GM12878 (cell line): Measurements from ENCODE around the gene CYP26A1. TPM values are rescaled to one million over a fixed set of nuclear protein-coding genes. Genes with fewer than 3 reads are reported as not detected.

ENCODE experiments used
- ATAC-seq: fragments of 200-7000 bp; cut with Tn5 transposase; 3 replicates; pipeline ENCODE4 v1.9.1; 2020; ENCODE audit warnings: mild to moderate bottlenecking, moderate library complexity
- BruUV-seq: library from RNA; stranded (reverse); fragments of 400-500 nt; replicated peaks from 2 replicates; lab custom pipeline; 2021; lab: Mats Ljungman, UMichigan
- CTCF ChIA-PET: fragments of 300-600 bp; sonication (Branson Sonifier 250); formaldehyde crosslinking; extraction: SDS; loops from one replicate; lab custom pipeline; 2021; ENCODE audit warnings: inconsistent platforms; lab: Yijun Ruan, JAX
- POLR2A ChIA-PET: fragments of 350-600 bp; formaldehyde crosslinking; extraction: SDS; loops from one replicate; lab custom pipeline; 2021; ENCODE audit warnings: inconsistent platforms; lab: Charles Lee
- RAD21 ChIA-PET: fragments of 300-600 bp; sonication (Branson Sonifier 250); formaldehyde crosslinking; loops from one replicate; lab custom pipeline; 2023; ENCODE audit warnings: antibody characterized with exemption; ENCODE audit not compliant: unreplicated experiment; lab: Charles Lee
- SMC1A ChIA-PET: fragments of 300-600 bp; sonication (Branson Sonifier 250); formaldehyde crosslinking; loops from one replicate; lab custom pipeline; 2023; ENCODE audit not compliant: unreplicated experiment, uncharacterized antibody; lab: Charles Lee
- DNase-seq: peaks from one replicate; pipeline ENCODE4 v3.0.0-alpha.2; 2011; ENCODE audit warnings: low read depth, low spot score
- FAIRE-seq: peaks from 3 replicates; lab custom pipeline; 2011; peaks lifted over from hg19 to GRCh38; lab: Jason Lieb, UNC
- H2AFZ ChIP-seq: 2 replicates; pipeline ENCODE4 v1.6.0; 2011; ENCODE audit warnings: low read depth, low read length, control low read depth; ENCODE audit not compliant: control insufficient read depth
- H3K27ac ChIP-seq: 2 replicates; pipeline ENCODE4 v1.5.1; 2011; ENCODE audit warnings: control low read depth; ENCODE audit not compliant: control insufficient read depth, insufficient read depth
- H3K27me3 ChIP-seq, 2 experiments: replicated peaks in 1 of 2; 2 replicates each; pipeline versions ENCODE4 v1.6.0 to v1.6.1; 2011; ENCODE audit warnings: low read length in 1 of 2; ENCODE audit not compliant: control insufficient read depth in 2 of 2, insufficient read depth in 2 of 2
- H3K36me3 ChIP-seq, 2 experiments: 2 replicates each; pipeline ENCODE4 v1.5.1; 2011; ENCODE audit warnings: low read length in 1 of 2; ENCODE audit not compliant: control insufficient read depth in 2 of 2, insufficient read depth in 2 of 2
- H3K4me1 ChIP-seq: 2 replicates; pipeline ENCODE4 v1.6.1; 2011; ENCODE audit warnings: mild to moderate bottlenecking, low read length, moderate library complexity, mixed read lengths; ENCODE audit not compliant: control insufficient read depth, insufficient read depth
- H3K4me2 ChIP-seq: 2 replicates; pipeline ENCODE4 v1.6.0; 2011; ENCODE audit warnings: control low read depth; ENCODE audit not compliant: control insufficient read depth, insufficient read depth
- H3K4me3 ChIP-seq: fragments of 200-600 bp; sonication (generic); 2 replicates; pipeline ENCODE4 v1.5.1; 2016
- H3K79me2 ChIP-seq: 2 replicates; pipeline ENCODE4 v1.6.0; 2011; ENCODE audit warnings: low read length; ENCODE audit not compliant: control insufficient read depth, insufficient read depth
- H3K9ac ChIP-seq: 2 replicates; pipeline ENCODE4 v1.8.0; 2011; ENCODE audit warnings: low read length, control low read depth, mixed read lengths; ENCODE audit not compliant: control insufficient read depth, insufficient read depth
- H3K9me3 ChIP-seq: replicated peaks from 3 replicates; pipeline ENCODE4 v1.5.1; 2011; ENCODE audit warnings: mild to moderate bottlenecking, low read length; ENCODE audit not compliant: control insufficient read depth, insufficient read depth
- H4K20me1 ChIP-seq: 2 replicates; pipeline ENCODE4 v1.6.0; 2011; ENCODE audit not compliant: control insufficient read depth, insufficient read depth
- BMI1 ChIP-seq: fragments of 450-650 bp; IDR thresholded peaks from 2 replicates; pipeline ENCODE4 v1.6.1; 2016; ENCODE audit warnings: mild to moderate bottlenecking, moderate library complexity, borderline replicate concordance
- CHD4 ChIP-seq: fragments of 200-600 bp; sonication (generic); IDR thresholded peaks from 2 replicates; pipeline ENCODE4 v1.6.1; 2016; ENCODE audit warnings: mild to moderate bottlenecking
- EGR1 ChIP-seq, 2 experiments: IDR thresholded peaks; 1 replicate in 1 of 2; 2 replicates in 1 of 2; pipeline ENCODE4 v1.6.1; 2011 to 2012; ENCODE audit warnings: low read depth in 2 of 2, low read length in 2 of 2, borderline replicate concordance in 1 of 2, mild to moderate bottlenecking in 1 of 2, moderate library complexity in 1 of 2
- EZH2 ChIP-seq: IDR thresholded peaks from 2 replicates; pipeline ENCODE4 v1.6.1; 2012; ENCODE audit warnings: low read depth, mild to moderate bottlenecking, control low read depth, inconsistent platforms, low read length, borderline replicate concordance; ENCODE audit not compliant: control insufficient read depth
- HDGF ChIP-seq: fragments of 450-650 bp; IDR thresholded peaks from 2 replicates; pipeline ENCODE4 v1.6.1; 2016; ENCODE audit warnings: antibody characterized with exemption
- IRF5 ChIP-seq: fragments of 450-650 bp; IDR thresholded peaks from 2 replicates; pipeline ENCODE4 v1.6.1; 2017; ENCODE audit warnings: borderline replicate concordance
- KDM1A ChIP-seq: fragments of 200-600 bp; sonication (generic); IDR thresholded peaks from 2 replicates; pipeline ENCODE4 v1.6.1; 2016; ENCODE audit warnings: borderline replicate concordance
- MAX ChIP-seq: IDR thresholded peaks from 2 replicates; pipeline ENCODE4 v1.6.1; 2012; ENCODE audit warnings: low read depth, low read length, improper control_type of control experiment
- MYB ChIP-seq: fragments of 150-350 bp; IDR thresholded peaks from 2 replicates; pipeline ENCODE4 v1.6.1; 2014; ENCODE audit warnings: mild to moderate bottlenecking, low read depth, low read length, borderline replicate concordance
- POLR2AphosphoS5 ChIP-seq: IDR thresholded peaks from 2 replicates; pipeline ENCODE4 v1.6.1; 2011; ENCODE audit warnings: mild to moderate bottlenecking, low read length, inconsistent platforms
- RAD51 ChIP-seq: fragments of 450-650 bp; IDR thresholded peaks from 2 replicates; pipeline ENCODE4 v1.6.1; 2016; ENCODE audit warnings: moderate library complexity, mild to moderate bottlenecking, inconsistent platforms
- RELB ChIP-seq: fragments of 450-650 bp; IDR thresholded peaks from 2 replicates; pipeline ENCODE4 v1.6.1; 2017; ENCODE audit warnings: low read depth, mild to moderate bottlenecking, moderate library complexity
- RFX5 ChIP-seq: IDR thresholded peaks from 2 replicates; pipeline ENCODE4 v1.6.1; 2011; ENCODE audit warnings: low read depth, low read length, improper control_type of control experiment
- RUNX3 ChIP-seq: IDR thresholded peaks from 2 replicates; pipeline ENCODE4 v1.6.1; 2012; ENCODE audit warnings: low read length, inconsistent platforms
- SIN3A ChIP-seq: IDR thresholded peaks from 2 replicates; pipeline ENCODE4 v1.6.1; 2012; ENCODE audit warnings: low read depth, low read length, improper control_type of control experiment
- SIX5 ChIP-seq: IDR thresholded peaks from 2 replicates; pipeline ENCODE4 v1.6.1; 2011; ENCODE audit warnings: mild to moderate bottlenecking, low read depth, low read length, moderate library complexity; ENCODE audit not compliant: severe bottlenecking
- ZNF687 ChIP-seq: fragments of 450-650 bp; IDR thresholded peaks from 2 replicates; pipeline ENCODE4 v1.6.1; 2017; ENCODE audit warnings: mild to moderate bottlenecking, moderate library complexity
- ZZZ3 ChIP-seq: IDR thresholded peaks from 2 replicates; pipeline ENCODE4 v1.6.1; 2011; ENCODE audit warnings: low read depth; ENCODE audit not compliant: control insufficient read depth, insufficient read length
- whole genome bisulfite sequencing: methylation state at CpG from one replicate; pipeline ENCODE4 v1.1.6; 2016; ENCODE audit warnings: low lambda C conversion rate; ENCODE audit not compliant: insufficient replicate concordance, insufficient coverage; ENCODE audit errors: missing lambda C conversion rate; 5-methylcytosine and 5-hydroxymethylcytosine counted together
- in situ Hi-C: fragments of 300-500 bp; cut with MboI; formaldehyde crosslinking; loops from 9 replicates; pipeline ENCODE4 v1.14.3; 2018; ENCODE audit warnings: mixed read lengths
- intact Hi-C: fragments of 100-400 bp; cut with micrococcal nuclease; formaldehyde crosslinking; loops from one replicate; pipeline ENCODE4 v1.14.2; 2022; ENCODE audit not compliant: unreplicated experiment
- polyA plus RNA-seq, 11 experiments: library from polyadenylated mRNA; depleted of rRNA in 4 of 11; unstranded in 6 of 11; stranded (reverse) in 5 of 11; fragments of >200 nt; fragmentation: Nextera tagmentation in 4 of 11; fragmentation: Illumina TruSeq in 1 of 11; extraction: Ambion mirVana in 4 of 11; extraction: Trizol in 1 of 11; gene quantifications; 1 replicate in 1 of 11; 2 replicates in 10 of 11; pipeline versions ENCODE4 v1.2.1 to v1.2.3, GENCODE V29; 2011 to 2016; ENCODE audit warnings: inconsistent platforms in 2 of 11, missing spikeins in 2 of 11, low read depth in 1 of 11
- total RNA-seq, 4 experiments: library from RNA; depleted of rRNA in 3 of 4; stranded (reverse); fragments of >200 nt in 3 of 4; fragmentation: Illumina TruSeq in 1 of 4; extraction: Trizol in 1 of 4; gene quantifications; 2 replicates each; pipeline versions ENCODE4 v1.2.1 to v1.2.3, GENCODE V29; 2013 to 2021

Gene CYP26A1
- total and polyA plus RNA-seq, 10 of the 15 experiments (the other 5 are each of a cell fraction or from before 2014, with no cell fraction given) = not detected

GRCh38 chr10:93054486-93054885 is 19.2 kb upstream of the CYP26A1 start:
- no peaks in the 10 kb centered on the region for H3K9me3 ChIP-seq
- 96% methylated on average over 3 of the region's 3 CpGs for WGBS
- intact Hi-C loops = no loop called here
- DNase-seq (no peak), ATAC-seq (no peak), FAIRE-seq (no peak)
- no peak overlapping the region for H3K9ac ChIP-seq
- in situ Hi-C loops = no loop called here
- H3K79me2 ChIP-seq = no peaks in the 10 kb centered on the region
- no peak overlapping the region for H3K4me2 ChIP-seq
- no TSS peak for BruUV-seq
- ChIA-PET CTCF (interaction anchor here (1.5 kb wide), 1 partner anchor 16 kb away, joined by 5 read pairs; no protein-coding TSS in a partner anchor), RAD21 (no interaction called here), POLR2A (no interaction called here), SMC1A (interaction anchor here (0.9 kb wide), 1 partner anchor 107 kb away, joined by 3 read pairs; no protein-coding TSS in a partner anchor)
- no peak overlapping the region for H2AFZ ChIP-seq
- H3K27ac ChIP-seq = no peak overlapping the region
- TF ChIP-seq IRF5 (no peak), HDGF (no peak), KDM1A (no peak), MAX (no peak), RFX5 (no peak), MYB (no peak), EZH2 (no peak), SIX5 (no peak), BMI1 (no peak), ZZZ3 (no peak), RUNX3 (no peak), POLR2AphosphoS5 (no peak), ZNF687 (no peak), RAD51 (no peak), RELB (no peak), EGR1 (IDR thresholded peaks at IDR 0.05; ENCODE audit: borderline replicate concordance in 1 of 2, low read depth in 2 of 2, low read length in 2 of 2) (no peak), SIN3A (no peak), CHD4 (no peak)
- no peaks in the 10 kb centered on the region for H3K36me3 ChIP-seq
- no peaks in the 10 kb centered on the region for H3K27me3 ChIP-seq
- no peaks in the 10 kb centered on the region for H4K20me1 ChIP-seq
- no peak overlapping the region for H3K4me3 ChIP-seq
- no peaks in the 10 kb centered on the region for H3K4me1 ChIP-seq
